RWPE2 (cell line): ENCODE data around the gene PTPRN2.

Experiments
- ATAC-seq: fragments of 200-7000 bp; cut with Tn5 transposase; 3 replicates; pipeline ENCODE4 v1.9.1; 2021; ENCODE audit warnings: low read depth
- DNase-seq: peaks from one replicate; pipeline ENCODE4 v3.0.0-alpha.2; 2020; ENCODE audit warnings: low spot score
- H3K27ac ChIP-seq: fragments of 450-650 bp; 2 replicates; pipeline ENCODE4 v1.5.1; 2017; ENCODE audit warnings: mild to moderate bottlenecking; ENCODE audit not compliant: poor library complexity, severe bottlenecking
- H3K27me3 ChIP-seq: fragments of 250-450 bp; sonication (Bioruptor Pico); 2 replicates; pipeline ENCODE4 v1.5.1; 2021; ENCODE audit warnings: mild to moderate bottlenecking, moderate library complexity; ENCODE audit not compliant: insufficient read depth, poor library complexity, severe bottlenecking
- H3K36me3 ChIP-seq: fragments of 250-450 bp; sonication (Bioruptor Pico); 2 replicates; pipeline ENCODE4 v1.5.1; 2020; ENCODE audit warnings: low read depth, mild to moderate bottlenecking, moderate library complexity
- H3K4me1 ChIP-seq: fragments of 250-450 bp; sonication (Bioruptor Pico); 2 replicates; pipeline ENCODE4 v1.5.1; 2021; ENCODE audit warnings: mild to moderate bottlenecking, moderate library complexity; ENCODE audit not compliant: insufficient read depth, poor library complexity, severe bottlenecking
- H3K4me3 ChIP-seq: fragments of 250-450 bp; sonication (Bioruptor Pico); 2 replicates; pipeline ENCODE4 v1.5.1; 2021; ENCODE audit warnings: mild to moderate bottlenecking, moderate library complexity; ENCODE audit not compliant: severe bottlenecking
- H3K9me3 ChIP-seq: fragments of 250-450 bp; sonication (Bioruptor Pico); 2 replicates; pipeline ENCODE4 v1.5.1; 2021; ENCODE audit warnings: mild to moderate bottlenecking, moderate library complexity; ENCODE audit not compliant: severe bottlenecking
- CTCF ChIP-seq: fragments of 450-650 bp; IDR thresholded peaks from one replicate; pipeline ENCODE4 v1.5.1; 2017; ENCODE audit warnings: mild to moderate bottlenecking, moderate library complexity; ENCODE audit not compliant: poor library complexity, severe bottlenecking

Gene PTPRN2

GRCh38 chr7:158572000-158572828 lies 15.4 kb downstream of the PTPRN2 start:
- Histone ChIP-seq H3K9me3 (no peaks in the 10 kb centered on the region), H3K27ac (no peak overlapping the region), H3K27me3 (peaks cover 24% of the 10 kb centered on the region), H3K4me3 (no peak overlapping the region), H3K4me1 (no peaks in the 10 kb centered on the region), H3K36me3 (no peaks in the 10 kb centered on the region)
- DNase-seq (no peak), ATAC-seq (peak; percentile 85)
- peak; percentile 23 for TF ChIP-seq CTCF

GRCh38 chr7:158570449-158571170 lies 17.0 kb downstream of the PTPRN2 start:
- Histone ChIP-seq H3K4me1 (no peaks in the 10 kb centered on the region), H3K4me3 (no peak overlapping the region), H3K27ac (no peak overlapping the region), H3K36me3 (no peaks in the 10 kb centered on the region), H3K27me3 (peaks cover 29% of the 10 kb centered on the region), H3K9me3 (no peaks in the 10 kb centered on the region)
- TF ChIP-seq CTCF = no peak
- ATAC-seq = no peak
- no peak for DNase-seq

GRCh38 chr7:158569858-158570323 lies 17.7 kb downstream of the PTPRN2 start:
- no peaks in the 10 kb centered on the region for H3K9me3 ChIP-seq

GRCh38 chr7:158568974-158569857 lies 18.4 kb downstream of the PTPRN2 start:
- Histone ChIP-seq H3K4me3 (no peak overlapping the region), H3K9me3 (no peaks in the 10 kb centered on the region), H3K27ac (no peak overlapping the region), H3K4me1 (no peaks in the 10 kb centered on the region), H3K27me3 (peaks cover 29% of the 10 kb centered on the region), H3K36me3 (no peaks in the 10 kb centered on the region)
- no peak for TF ChIP-seq CTCF
- ATAC-seq = no peak; the same call in 1 of the 3 replicates
- no peak for DNase-seq

More at GRCh38 chr7:158569858-158570323, 17.7 kb downstream of the PTPRN2 start:
- no peak overlapping the region for H3K4me3 ChIP-seq
- H3K4me1 ChIP-seq = no peaks in the 10 kb centered on the region
- ATAC-seq (0 out of 3 replicates have a peak, but pooled peaks have one; percentile 19), DNase-seq (no peak)
- no peak for TF ChIP-seq CTCF
- H3K27ac ChIP-seq = no peak overlapping the region
- H3K27me3 ChIP-seq = peaks cover 29% of the 10 kb centered on the region
- H3K36me3 ChIP-seq = no peaks in the 10 kb centered on the region
